ENCODE results near the gene AZI2.

The AZI2 gene, protein sequence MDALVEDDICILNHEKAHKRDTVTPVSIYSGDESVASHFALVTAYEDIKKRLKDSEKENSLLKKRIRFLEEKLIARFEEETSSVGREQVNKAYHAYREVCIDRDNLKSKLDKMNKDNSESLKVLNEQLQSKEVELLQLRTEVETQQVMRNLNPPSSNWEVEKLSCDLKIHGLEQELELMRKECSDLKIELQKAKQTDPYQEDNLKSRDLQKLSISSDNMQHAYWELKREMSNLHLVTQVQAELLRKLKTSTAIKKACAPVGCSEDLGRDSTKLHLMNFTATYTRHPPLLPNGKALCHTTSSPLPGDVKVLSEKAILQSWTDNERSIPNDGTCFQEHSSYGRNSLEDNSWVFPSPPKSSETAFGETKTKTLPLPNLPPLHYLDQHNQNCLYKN

GRCh38 chr3:28348629-28349468, at the start of gene AZI2, which contains the start of gene ZCWPW2:
AZI2 (minus strand) TSS chr3:28348824; CDS start chr3:28340617, 8,207 bp downstream.
ZCWPW2 (plus strand) TSS chr3:28348721; CDS start chr3:28413069, 64,348 bp downstream.
- peak; percentile 54 for DNase-seq

DNA sequence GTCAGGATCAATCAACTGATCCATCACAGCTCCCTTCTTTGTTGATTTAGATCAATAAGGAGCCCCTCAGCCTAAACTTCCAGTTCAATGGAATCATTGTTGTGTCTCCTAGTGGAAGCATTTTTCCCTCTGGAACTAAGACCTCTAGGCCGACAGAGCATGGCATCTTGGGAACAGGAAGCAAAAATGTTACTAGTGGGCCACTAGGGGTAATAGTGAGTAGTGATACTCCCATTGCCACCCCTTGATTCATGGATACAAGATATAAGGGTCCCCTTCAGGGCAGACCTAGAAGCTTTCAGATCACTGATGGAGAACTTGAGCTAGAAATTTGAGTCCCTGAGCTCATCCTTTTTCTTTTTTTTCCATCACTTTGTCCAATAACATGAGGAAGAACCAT, 40.4 kb upstream of the AZI2 start:
- no peak for DNase-seq

GRCh38 chr3:28386049-28386448, 37.4 kb upstream of the AZI2 start:
- DNase-seq: no peak

GRCh38 chr3:28376424-28376823, 27.8 kb upstream of the AZI2 start:
- no peak for DNase-seq

- DNase-seq: no peak
These were observed 911 bp upstream of the AZI2 start for GRCh38 chr3:28349469-28350000.

- DNase-seq: no peak
These were observed 377 bp downstream of the AZI2 start for GRCh38 chr3:28348265-28348628.

DNA sequence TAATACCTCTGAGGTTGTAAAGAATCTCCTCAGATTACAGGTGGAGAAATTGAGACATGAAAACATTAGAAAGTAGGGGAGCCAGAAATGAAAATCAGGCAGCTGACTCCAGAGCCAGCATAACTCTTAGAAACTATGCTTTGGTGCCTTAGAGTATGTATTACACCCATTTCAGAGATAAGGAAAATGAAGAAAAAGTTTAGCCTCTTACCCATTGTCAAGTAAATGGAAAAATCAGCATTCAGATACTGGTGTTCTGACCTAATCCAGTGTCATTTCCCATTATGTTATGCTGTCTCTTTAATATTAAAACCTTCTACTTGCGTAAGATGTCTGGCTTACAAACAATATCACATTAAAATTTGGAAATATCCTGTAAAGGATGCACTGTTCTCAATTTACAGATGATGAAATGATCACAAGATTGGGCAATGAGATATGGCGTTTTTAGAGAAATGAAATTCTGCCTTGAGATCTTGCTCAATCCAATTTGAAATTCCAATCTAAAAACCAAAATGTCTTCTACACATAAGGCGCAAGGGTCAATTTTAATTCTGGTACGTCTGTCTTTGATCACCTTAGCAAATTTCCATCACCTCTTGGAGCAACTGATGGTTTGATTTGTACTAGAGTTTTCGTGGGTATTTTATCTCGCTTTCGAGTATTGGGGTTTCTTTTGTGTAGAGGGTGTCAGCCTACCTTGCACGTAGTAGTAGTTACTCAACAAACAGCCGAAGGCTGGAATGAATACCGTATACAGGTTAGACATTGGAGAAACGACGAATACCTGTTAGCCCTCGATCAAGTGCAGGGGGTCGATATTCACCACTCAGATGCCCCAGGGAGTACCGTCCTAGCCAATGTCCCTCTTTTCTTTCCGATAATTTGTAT, 1.0 kb downstream of the AZI2 start:
- no peak for DNase-seq

DNA sequence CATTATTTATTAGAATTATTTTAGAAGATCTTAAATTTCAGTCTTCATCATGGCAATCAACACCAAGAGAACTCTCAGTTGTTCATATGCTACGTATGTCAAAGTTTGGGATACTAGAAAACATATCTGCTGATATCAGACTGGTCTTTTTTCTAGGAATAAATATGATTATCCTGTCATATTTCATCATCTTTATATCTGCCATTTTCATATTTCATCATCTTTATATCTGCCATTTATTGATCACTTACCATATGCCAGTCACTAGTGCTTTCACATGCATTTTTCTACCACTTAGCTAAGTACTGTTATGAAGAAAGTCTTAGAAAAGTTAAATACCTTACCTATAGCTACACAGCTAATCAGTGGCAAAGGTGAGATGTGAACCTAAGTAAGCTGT, 2.9 kb downstream of the AZI2 start:
- no peak for DNase-seq

DNA sequence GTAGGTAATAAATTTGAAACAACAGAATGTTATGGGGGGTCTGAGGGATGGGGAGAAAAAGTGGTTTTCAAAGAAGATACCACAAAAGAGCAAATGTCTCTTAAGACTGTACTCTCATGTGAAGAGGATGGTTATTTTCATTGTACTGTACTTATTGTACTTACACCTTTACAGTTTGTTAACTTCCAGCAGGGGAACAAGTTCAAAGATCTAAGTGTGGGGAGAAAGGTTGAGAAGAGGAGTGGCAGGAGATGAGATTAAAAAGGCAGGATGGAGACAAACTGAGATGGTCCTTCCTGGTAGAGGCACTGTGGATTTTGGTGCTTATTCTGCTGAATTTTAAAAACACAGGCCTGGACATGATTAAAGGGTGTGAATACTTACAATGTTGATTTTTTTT, 5.5 kb downstream of the AZI2 start:
- no peak for DNase-seq

GRCh38 chr3:28337230-28337629, 11.4 kb downstream of the AZI2 start:
- DNase-seq: no peak

- no peak for DNase-seq
These were observed 13.4 kb downstream of the AZI2 start for GRCh38 chr3:28335246-28335645.

- no peak for DNase-seq
These were observed 14.1 kb downstream of the AZI2 start for GRCh38 chr3:28334552-28334951.

DNA sequence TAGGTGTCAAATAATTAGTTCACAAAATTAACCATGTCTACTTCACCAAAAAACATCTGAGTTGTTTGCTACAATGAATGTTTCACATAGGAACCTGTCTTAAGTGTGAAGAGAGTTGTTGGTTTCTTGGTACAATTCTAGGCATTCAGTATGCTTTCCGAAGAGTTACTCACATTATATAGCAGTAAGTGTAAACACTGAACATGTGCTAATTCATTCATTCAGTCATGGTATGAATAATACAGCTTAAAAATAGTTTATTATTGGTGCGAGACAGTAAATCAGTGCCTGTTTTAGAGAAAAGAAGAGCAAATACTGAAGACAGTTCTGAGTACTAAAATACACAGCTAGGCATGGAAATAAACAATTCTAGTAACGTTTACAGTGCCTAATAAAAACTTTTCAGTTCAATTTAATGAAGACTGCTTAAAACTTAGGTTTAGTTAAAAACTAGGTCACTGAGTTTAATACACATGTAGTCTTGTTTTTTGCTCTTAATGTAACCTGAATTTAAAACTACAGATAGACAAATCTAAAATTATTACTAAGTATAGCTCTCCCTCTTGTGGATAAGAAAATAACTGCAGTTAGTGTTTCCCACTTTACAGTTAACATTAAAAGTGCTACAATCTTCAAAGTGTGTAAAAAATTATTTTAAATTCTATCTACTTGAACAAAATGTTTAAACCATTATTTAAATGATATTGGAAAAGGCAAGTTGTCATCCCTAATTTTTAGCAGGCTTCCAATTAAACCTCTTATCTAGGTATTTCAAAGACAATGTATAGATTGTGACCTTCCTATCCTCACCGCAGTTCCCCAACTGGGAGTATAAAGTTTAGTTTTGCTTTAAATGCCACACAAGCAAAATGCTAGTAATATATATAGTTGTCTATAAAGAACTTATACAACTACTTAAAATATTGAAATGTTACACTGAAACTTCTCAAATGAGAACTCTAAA, 20.2 kb downstream of the AZI2 start:
- no peak for DNase-seq

DNA sequence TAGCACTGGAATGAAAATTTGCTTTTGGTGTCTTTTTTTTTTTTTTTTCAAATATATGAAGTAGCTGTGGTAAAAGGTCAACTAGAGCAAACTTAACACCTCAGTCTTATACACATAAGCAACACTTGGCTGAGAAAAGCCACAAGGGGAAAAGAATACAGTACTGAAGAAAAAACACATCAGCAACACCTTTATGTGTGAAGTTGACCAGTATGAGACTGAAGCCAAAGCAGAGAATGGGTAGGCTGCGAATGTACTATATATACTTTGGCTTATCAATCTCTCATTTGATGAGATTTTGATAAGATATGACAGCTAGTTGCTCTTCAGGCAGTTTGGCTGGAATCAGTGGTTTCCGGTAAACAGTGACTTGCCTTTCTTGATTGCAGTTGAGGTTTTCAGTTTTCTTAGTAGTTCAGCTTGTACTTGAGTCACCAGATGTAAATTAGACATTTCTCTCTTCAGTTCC, 22.1 kb downstream of the AZI2 start:
- no peak for DNase-seq

- DNase-seq: no peak
These were observed 26.2 kb downstream of the AZI2 start for GRCh38 chr3:28322464-28322863.

- no peak for DNase-seq
These were observed 27.6 kb downstream of the AZI2 start for GRCh38 chr3:28320981-28321380.

- no peak for DNase-seq
These were observed 31.1 kb downstream of the AZI2 start for GRCh38 chr3:28317438-28318022.

DNA sequence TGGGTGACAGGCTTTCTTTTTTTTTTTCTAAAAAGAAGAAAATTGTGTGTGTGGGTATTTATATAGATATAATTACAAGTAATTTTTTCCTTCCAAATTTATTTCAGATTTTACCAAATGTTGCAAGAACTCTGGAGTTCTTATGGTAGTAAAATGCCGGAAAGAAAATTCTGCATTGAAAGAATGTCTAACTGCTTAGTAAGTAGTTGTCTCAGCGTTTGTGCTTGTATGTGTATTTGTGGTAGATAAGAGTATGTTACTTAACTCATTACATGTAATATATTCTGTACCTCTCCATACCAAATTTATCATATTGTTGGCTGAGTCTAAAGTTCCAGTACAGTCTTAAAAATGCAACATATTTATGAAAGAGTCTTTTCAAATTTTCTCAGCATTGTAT, 32.4 kb downstream of the AZI2 start:
- no peak for DNase-seq

- no peak for DNase-seq
These were observed 32.9 kb downstream of the AZI2 start for GRCh38 chr3:28315711-28316110.

GRCh38 chr3:28308196-28308595, 40.4 kb downstream of the AZI2 start:
- DNase-seq: no peak

- no peak for DNase-seq
These were observed 46.9 kb downstream of the AZI2 start for GRCh38 chr3:28301688-28302087.

Data from NCI-H187 treated with DMSO at 0.1 percent for 48 hours (cell line).